Fibroblast of skin of left quadriceps (primary cell): ENCODE data around the gene TMIE.

Experiments
- DNase-seq, 2 experiments: peaks; one replicate each; pipeline ENCODE4 v3.0.0-alpha.2; 2013; ENCODE audit warnings: low read depth in 2 of 2

The TMIE gene

DNA sequence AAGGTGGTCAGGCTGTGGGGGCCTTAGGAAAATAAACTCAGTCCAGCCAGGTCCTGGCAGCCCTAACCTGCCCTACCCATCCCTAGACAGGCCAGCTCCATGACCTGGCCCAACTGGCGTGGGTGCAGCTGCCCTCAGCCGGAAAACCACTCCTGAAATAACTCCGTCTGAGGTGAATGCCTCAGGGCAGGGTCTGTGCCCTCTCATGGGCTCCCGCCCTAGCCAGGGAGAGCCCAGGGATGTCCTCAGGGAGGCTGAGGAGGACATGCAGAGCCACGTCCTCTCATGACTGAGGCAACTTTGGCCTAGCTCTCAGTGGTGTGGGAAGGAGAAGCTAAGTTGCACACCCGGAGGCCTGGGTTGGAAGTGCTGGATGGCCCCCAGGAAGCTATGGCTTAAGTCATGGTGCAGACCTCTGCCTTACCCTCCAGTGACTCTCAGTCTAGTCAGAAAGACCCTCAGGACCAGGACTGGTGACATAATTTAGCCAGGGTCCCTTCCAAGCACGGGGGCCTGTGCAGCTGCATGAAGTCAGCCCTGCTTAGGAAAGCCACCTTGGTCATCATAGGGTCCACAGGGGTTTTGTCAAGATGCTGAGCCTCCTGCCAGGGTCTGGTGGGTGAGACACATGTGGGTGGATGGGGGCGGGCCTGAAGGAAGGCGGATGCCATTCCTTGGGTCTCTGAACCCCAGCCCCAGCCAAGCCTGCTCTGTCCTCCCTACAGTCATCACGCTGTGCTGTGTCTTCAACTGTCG is 7.4 kb downstream of the TMIE start:
- DNase-seq = no peak

- DNase-seq = no peak
Observed at GRCh38 chr3:46709157-46709654, 8.0 kb downstream of the TMIE start.

- no peak for DNase-seq
Observed at GRCh38 chr3:46709721-46710120, 8.5 kb downstream of the TMIE start.

DNA sequence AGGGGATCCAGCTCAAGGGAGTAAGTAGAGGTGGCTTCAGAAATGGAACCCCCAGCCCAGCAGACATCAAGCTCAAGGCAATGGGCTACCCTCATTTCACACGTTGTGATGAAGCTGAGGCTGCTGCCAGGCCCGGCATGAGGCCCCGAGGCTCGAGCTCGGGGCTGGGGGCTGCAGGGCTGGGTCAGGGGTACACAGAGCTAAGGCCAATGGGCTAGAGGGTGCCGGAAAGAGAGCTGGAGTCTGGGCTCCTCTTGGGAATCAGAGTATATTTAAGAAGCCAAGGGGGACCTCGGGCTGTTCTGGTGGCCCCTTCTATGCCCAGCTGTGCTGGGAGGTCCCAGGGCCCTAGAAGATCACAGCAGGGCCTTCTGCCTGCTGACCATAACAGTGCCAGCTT is 9.0 kb downstream of the TMIE start:
- no peak for DNase-seq

GRCh38 chr3:46710671-46711295 is 9.6 kb downstream of the TMIE start:
- no peak for DNase-seq

DNA sequence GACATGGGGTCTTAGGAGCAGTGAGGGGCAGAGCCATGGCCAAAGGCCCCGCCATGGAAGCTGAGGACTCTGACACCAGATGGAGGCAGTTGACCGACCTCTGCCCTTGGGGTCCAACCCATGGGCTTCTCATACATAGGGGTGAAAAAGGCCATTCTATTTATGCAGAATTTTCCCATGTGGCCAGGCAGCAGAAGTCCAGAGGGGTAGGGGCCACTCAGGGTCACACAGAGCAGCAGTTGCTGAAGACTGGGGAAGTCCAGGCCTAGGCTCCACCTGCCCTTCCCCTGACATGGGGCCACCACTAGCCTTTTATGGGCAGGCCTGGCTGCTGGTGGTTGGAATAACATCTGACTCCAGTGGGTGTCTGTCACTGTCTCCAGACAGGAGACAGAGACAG is 10.1 kb downstream of the TMIE start:
- no peak for DNase-seq

DNA sequence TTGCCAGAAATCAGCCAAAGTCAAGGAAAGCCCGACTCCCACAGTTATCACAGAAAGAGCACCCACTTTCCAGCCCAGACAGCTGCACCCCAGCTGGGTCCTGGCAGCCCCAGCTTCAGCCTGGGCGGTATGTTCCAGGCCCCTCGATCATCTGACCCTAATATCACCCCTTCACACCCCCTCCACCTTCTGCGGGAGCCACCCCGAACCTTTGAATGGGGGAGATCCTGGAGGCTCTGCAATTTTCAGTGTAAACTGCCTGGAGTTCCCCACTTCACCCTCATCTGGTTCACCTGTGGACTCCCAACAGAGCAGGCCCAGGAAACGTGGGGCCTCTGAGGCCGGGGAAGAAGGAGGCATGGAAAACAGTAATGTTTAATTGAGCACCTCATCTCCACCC is 10.6 kb downstream of the TMIE start:
- DNase-seq = no peak

DNA sequence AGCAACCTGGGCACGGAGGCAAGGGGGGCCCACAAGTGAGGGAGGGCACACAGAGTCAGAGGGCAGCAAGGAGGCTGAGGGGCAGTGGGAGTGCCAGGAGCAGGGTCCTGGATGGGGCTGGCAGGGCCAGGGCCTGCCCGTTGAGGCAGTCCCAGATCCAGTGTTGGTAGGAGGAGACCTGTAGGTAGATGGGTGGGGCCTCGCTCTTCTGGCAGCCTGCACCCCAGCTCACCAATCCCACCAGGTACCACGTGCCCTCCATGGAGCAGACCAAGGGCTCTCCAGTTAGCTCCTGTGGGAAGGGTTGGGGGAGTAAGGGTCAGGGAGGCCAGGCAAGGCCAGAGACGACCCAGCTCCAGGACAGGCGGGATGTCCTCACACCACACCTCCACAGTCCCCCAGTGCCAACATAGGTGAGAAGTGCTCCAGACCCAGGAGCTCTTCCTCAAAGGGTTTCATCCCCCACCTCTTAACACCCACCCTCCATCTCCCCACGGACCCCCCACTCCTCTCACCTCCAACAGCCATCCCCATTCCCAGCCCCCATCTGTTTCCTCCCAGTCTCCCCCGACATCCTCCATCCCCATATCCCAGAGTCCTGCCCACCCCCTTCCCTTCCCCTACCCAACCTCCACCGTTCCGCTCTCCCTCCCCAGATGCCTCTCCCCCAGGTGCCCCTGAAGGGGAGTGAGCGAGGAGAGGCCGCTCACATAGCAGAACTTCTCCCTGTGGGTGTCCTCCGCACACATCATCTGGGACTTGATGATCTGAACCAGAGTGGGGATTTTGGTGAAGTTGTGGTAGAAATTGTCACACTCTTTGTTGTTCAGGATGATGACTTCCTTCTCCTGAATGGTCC is 11.2 kb downstream of the TMIE start:
- no peak for DNase-seq

DNA sequence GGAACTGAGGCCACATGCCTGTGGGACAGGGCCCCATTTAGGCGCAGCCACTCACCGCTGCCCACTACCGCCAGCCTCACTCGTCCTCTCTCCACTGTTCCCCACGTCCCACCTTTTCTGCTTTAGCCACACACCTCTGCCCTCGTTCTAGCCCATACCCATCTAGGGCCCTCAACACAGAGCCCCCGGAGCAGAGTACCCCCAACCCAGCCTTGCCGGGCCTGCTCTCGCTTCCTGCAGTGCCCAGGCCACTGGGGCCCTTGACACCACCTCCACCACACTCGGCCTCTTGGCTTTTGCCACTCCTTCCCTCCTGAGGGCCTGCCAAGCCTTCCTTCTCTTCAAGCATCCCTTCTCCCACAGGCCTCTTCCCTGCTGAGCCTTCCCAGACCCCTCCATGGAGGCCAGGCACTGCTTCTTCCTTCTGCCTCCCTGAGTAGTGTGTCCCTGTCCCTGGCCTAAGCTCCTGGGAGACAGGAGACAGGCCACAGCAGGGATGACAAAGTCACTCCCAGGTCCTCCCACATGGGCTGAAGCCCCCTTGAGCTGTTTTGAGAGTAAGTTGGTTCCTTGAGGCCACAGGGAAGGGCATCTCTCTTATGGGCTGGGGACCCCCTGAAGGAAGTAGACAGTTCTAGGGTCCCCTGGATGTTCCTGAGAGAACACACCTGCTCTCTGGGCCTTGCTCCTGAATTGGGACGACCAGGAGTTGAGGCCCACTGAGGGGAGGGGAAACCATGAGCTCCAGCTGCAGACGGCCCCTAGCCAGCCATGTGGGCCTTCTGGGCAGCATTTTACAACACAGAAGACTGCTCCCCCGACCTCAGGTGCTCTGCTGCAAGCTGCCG is 12.1 kb downstream of the TMIE start:
- no peak for DNase-seq

DNA sequence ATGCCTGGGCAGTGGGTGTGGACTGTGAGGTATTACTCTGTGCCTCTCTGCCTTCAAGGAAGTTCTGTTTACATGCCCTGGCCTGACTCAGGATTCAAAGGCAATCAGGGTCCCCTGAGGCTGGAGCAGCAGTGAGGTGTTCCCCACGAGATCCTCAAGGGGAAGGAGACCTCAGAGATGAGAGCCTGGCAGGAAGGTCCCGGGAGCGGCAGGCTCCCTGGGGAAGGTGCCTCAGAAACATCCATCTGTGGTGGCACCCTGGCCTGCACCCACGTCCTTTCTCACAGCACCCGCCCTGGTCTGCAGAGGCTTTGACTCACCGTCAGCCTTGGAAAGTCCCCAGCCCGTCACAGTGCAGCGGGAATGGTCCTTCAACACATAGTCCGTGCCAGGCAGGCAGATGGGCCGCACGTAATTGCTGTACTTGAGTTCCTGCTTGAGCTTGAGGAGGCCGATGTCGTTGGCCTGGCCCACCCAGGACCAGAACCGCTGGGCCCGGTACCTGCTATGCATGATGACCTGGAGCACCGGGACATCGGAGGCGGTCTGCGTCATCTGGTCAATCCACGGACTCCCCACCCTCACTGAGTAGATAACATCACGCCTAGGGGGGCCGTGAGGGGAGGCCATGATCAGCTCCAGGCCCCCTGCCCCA is 12.8 kb downstream of the TMIE start:
- DNase-seq = no peak

- no peak for DNase-seq
Observed at GRCh38 chr3:46714728-46715506, 13.7 kb downstream of the TMIE start.

DNA sequence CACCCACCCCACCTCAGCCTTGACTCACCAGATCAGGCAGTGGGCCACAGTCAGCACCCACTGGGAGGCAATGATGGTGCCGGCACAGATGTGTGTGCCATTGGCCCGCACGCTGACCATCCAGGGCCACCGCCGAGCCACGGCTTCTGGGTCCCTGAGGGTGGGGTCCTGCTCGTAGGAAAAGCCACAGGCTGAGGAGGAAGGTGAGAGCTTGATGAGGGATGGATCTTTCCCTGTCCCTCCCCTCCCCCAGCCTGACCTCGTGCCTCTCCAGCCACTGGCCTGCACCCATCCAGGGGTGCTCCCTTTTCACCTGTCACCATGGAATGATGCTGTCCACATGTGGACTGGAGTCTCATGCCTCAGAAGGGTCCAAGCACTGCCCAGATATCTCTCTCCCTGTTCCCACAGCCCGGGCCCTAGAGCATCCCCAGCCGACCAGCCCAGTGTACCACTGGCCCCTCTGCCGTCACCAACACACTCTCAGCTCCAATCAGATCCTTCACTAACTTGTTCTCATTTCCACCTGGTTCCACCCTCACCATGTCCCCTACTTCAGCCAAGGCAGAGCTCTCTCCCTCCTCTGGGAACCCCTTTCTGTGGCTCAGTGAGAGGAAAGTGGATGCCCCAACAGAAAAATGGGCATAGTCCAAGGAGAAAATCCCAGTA is 14.4 kb downstream of the TMIE start:
- DNase-seq = no peak

GRCh38 chr3:46716461-46717441 is 15.6 kb downstream of the TMIE start:
- DNase-seq = no peak

DNA sequence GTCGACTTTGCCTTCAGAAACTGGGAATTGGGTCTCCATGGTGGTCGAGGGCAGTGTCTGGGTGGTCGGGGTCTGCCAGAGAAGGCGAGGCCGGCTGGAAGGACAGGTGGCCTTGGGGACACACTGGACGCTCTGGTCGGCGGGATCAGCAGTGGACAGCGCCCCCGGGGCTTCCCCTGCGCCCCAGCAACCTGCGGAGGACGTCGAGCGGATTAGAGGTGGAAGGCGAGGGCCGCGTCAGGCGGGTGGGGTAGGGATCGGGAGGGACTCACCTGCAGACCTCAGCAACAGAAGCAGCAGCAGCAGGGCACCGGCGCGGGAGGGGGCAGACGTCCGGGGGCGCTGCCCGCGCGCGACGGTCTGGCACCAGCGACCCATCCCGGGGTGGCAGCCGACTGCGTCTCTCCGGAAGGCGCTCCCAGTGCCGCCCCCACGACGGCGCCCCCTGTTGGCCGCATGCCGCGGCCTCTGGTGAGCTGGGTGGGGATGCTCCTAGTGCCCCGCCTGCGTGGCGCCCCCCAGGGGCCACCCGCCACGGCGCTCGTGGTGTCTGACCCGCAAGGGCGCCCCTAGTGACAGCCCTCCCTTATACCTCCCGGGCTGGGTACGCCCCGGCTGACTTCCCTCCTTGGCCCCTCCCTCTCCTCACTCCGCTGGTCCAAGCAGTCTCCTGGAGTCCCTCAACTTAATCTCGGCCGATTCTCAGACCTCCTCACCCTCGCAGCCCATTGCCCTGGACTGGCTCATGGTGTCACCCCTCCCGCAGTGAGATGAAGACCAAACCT is 16.4 kb downstream of the TMIE start, which contains the start of gene PRSS50:
Gene PRSS50 (minus strand): TSS at position 423 of the 785 bp plus-strand sequence. CDS start 45 bp downstream, at position 378.
- no peak for DNase-seq

GRCh38 chr3:46719044-46719565 is 17.9 kb downstream of the TMIE start:
- no peak for DNase-seq

DNA sequence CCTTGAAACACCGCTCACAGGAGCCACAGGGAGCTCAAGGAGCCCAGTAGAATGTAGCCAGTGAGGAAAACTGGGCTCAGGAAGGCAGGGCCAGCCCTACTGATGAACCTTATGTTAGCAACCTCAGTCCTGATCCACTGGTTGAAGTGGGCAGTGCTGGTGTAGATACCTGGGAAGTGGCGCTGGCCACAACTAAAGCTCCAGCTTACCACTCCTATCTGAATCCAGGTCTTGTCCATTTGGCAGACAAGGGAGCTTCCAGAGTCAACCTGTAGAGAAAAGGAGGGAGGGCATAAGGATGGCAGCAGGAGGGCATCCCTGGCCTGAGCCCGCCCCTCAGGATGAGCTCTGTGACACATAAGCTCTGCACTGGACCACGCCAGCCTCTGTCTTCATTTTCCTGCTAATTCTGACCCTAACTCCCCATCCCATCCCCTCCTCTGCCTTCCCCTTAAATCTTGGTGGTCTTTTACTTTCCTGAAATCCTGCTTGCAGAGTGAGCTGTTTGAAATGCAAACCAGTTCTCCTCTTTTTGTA is 18.6 kb downstream of the TMIE start:
- no peak for DNase-seq

- no peak for DNase-seq
Observed at GRCh38 chr3:46721009-46721408, 19.8 kb downstream of the TMIE start.
